HTERT RPE-1 (cell line): ENCODE data around the gene SRRM2.

ENCODE experiments used
- in situ Hi-C: fragments of 300-500 bp; cut with MboI; formaldehyde crosslinking; loops from 4 replicates; pipeline ENCODE4 v1.14.3; 2020; ENCODE audit warnings: low sequenced_read_pairs

Gene SRRM2

DNA sequence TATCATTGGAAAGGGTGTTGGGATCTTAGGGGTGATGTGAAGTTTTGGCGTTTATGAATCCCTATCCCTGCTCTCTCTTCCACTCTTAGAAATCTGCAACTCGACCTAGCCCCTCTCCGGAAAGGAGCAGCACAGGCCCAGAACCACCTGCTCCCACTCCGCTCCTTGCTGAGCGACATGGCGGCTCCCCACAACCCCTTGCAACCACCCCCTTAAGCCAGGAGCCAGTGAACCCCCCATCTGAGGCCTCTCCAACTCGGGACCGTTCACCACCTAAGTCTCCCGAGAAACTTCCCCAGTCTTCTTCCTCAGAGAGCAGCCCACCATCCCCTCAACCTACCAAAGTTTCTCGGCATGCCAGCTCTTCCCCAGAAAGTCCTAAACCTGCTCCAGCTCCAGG is 9.0 kb downstream of the SRRM2 start:
- in situ Hi-C loops, result no loop called here

DNA sequence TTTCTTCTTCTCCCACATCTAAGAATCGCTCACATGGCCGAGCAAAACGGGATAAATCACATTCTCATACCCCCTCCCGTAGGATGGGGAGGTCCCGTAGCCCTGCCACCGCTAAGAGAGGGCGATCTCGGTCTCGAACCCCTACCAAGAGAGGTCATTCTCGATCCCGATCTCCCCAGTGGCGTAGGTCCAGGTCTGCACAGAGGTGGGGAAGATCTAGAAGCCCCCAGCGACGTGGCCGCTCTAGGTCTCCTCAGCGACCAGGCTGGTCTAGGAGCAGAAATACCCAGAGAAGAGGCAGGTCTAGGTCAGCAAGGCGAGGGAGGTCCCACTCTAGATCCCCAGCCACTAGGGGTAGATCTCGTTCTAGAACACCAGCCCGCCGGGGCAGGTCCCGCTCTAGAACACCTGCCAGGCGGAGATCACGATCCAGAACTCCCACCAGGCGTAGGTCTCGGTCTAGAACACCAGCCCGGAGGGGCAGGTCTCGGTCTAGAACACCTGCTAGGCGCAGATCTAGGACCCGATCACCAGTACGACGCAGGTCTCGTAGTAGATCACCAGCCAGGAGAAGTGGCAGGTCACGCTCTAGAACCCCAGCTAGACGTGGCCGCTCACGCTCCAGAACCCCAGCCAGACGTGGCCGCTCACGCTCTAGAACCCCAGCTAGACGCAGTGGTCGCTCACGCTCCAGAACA is 9.6 kb downstream of the SRRM2 start:
- in situ Hi-C loops, result no loop called here

DNA sequence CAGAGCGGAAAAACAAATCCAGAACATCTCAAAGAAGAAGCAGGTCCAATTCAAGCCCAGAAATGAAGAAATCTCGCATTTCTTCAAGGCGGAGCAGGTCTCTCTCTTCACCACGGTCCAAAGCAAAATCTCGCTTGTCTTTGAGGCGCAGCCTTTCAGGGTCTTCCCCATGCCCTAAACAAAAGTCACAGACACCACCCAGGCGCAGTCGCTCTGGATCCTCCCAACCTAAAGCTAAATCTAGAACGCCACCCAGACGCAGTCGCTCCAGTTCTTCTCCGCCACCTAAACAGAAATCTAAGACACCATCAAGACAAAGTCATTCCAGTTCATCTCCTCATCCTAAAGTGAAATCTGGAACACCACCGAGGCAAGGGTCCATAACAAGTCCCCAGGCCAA is 10.3 kb downstream of the SRRM2 start:
- in situ Hi-C loops, result no loop called here

GRCh38 chr16:2763173-2763572 is 10.7 kb downstream of the SRRM2 start:
- in situ Hi-C loops, result no loop called here

DNA sequence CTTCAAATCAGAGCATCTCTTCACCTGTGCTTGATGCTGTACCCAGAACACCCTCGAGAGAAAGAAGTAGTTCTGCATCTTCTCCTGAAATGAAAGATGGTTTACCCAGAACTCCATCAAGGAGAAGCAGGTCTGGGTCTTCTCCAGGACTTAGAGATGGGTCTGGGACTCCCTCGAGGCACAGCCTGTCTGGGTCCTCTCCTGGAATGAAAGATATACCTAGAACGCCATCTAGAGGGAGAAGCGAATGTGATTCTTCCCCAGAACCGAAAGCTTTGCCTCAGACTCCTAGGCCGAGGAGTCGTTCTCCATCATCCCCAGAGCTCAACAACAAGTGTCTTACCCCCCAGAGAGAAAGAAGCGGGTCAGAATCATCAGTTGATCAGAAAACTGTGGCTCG is 12.3 kb downstream of the SRRM2 start:
- in situ Hi-C loops, result no loop called here

GRCh38 chr16:2765462-2766404 is 13.3 kb downstream of the SRRM2 start:
- in situ Hi-C loops, result no loop called here

- in situ Hi-C loops, result no loop called here
Measured at GRCh38 chr16:2766430-2767139, 14.1 kb downstream of the SRRM2 start.

GRCh38 chr16:2767140-2767731 is 14.8 kb downstream of the SRRM2 start:
- in situ Hi-C loops, result no loop called here

DNA sequence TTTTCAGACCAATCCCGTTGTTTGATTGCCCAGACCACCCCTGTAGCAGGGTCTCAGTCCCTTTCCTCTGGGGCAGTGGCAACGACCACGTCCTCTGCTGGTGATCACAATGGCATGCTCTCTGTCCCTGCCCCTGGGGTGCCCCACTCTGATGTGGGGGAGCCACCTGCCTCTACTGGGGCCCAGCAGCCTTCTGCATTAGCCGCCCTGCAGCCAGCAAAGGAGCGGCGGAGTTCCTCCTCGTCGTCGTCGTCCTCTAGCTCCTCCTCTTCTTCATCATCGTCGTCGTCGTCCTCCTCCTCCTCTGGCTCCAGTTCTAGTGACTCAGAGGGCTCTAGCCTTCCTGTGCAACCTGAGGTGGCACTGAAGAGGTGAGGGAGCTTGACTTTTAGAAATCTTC is 15.5 kb downstream of the SRRM2 start:
- in situ Hi-C loops, result no loop called here

GRCh38 chr16:2768403-2769089 is 16.1 kb downstream of the SRRM2 start:
- in situ Hi-C loops, result no loop called here

DNA sequence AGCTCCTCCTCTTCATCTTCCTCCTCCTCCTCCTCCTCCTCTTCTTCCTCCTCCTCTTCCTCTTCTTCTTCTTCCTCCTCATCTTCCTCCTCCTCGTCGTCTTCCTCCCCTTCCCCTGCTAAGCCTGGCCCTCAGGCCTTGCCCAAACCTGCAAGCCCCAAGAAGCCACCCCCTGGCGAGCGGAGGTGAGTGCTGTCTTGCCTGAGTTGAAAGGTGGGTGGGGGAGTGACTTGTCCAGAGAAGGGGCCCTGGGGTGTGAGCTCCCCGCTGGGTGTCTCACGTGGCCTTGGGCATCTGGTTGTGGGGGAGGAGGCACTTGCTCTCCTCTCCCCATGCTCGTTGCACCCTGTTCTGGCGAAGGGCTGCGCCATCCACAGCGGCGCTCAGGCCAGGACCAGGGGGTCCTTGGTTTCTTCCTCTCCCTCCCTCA is 16.7 kb downstream of the SRRM2 start:
- in situ Hi-C loops, result no loop called here

- in situ Hi-C loops, result no loop called here
Measured at GRCh38 chr16:2769675-2770056, 17.2 kb downstream of the SRRM2 start.

- in situ Hi-C loops, result no loop called here
Measured at GRCh38 chr16:2770057-2770951, 17.9 kb downstream of the SRRM2 start.

GRCh38 chr16:2771496-2772402 is 19.3 kb downstream of the SRRM2 start:
- in situ Hi-C loops, result no loop called here

GRCh38 chr16:2773188-2773968 is 20.9 kb downstream of the SRRM2 start:
- in situ Hi-C loops, result no loop called here

DNA sequence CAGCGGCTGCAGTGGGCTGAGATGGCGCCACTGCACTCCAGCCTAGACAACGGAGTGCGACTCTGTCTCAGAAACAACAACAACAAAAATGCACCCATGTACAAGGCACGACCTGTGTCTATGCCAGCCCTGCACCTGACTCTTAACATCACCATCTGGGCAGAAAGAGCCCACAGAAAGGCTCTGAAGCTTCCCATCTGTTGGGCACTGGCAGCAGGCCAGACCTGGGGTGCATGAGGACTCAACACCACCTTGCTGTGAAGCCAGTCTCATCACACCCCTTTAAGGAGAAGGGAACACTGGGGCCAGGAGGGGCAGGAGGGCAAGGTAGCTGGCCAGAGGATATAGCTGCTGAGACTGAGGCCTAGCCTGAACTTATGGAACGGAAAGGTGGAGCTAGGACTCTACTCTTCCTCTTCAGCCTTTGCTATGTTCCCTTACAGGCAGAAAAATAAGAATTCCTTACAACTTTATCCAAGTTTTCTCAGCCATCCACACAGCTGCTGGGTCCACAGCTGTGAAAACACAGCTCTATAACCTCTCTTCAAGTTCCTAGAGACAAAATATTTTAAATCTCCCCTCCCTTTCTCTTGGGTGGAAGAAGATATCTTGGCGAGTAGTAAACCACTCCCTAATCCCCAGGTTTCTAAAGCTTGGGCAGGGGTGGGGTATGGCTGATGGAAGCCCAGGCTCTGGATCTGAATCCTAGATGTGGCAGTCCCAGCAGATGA is 21.9 kb downstream of the SRRM2 start:
- in situ Hi-C loops, result no loop called here

DNA sequence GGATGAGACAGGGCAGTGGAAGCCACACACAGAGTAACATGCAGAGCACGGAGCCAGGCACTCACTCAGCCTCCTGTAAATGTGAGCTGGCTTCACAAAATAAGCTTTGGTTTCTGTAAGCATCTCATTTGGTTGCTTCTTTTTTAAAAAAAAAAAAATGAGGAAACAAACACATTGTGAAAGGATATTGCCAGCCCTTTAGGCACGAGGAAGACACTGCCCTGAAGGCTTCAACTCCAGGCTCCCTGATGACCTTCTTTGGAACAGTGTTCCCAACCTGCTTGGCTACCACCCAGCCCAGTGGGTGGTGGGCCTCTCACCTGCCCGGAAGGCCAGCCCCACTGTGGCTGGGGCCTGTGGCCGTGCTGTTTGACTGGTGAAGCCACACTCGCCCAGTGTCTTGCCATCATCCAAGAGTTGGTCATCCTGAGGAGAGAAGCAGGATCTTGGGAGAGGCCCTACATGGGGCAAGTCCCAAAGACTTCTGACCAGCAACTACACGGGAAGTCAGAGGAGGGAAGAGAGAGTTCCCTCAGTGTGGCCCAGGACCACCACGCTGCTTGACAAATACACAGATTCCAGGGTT is 22.8 kb downstream of the SRRM2 start:
- in situ Hi-C loops, result no loop called here
